Sigmoid colon (tissue), 7 donors: ENCODE measurements around the gene PPP2R2B. TPM values are rescaled to one million over a fixed set of nuclear protein-coding genes. Genes with fewer than 3 reads are reported as not detected.

Experiments used
- DNase-seq: peaks from one replicate; pipeline ENCODE4 v3.0.0-alpha.2; 2019
- H3K27ac ChIP-seq, 4 donors: fragments of 200-600 bp; sonication (generic); one replicate each; pipeline ENCODE4 v1.5.1; 2016 to 2019; ENCODE audit warnings: mild to moderate bottlenecking in 1 of 4
- H3K27me3 ChIP-seq, 3 donors: fragments of 200-600 bp; sonication (generic); one replicate each; pipeline ENCODE4 v1.5.1; 2019; ENCODE audit warnings: mild to moderate bottlenecking in 1 of 3
- H3K36me3 ChIP-seq, 4 donors: fragments of 200-600 bp; sonication (generic); one replicate each; pipeline ENCODE4 v1.5.1; 2016 to 2019
- H3K4me1 ChIP-seq, 4 donors: fragments of 200-600 bp; sonication (generic); one replicate each; pipeline ENCODE4 v1.5.1; 2017 to 2019
- H3K4me3 ChIP-seq, 4 donors: fragments of 200-600 bp; sonication (generic); one replicate each; pipeline ENCODE4 v1.5.1; 2017 to 2019; ENCODE audit warnings: mild to moderate bottlenecking in 2 of 4, moderate library complexity in 1 of 4
- H3K9me3 ChIP-seq, 4 donors: fragments of 200-600 bp in 3 of 4; sonication (generic) in 3 of 4; one replicate each; pipeline versions ENCODE4 v1.5.1 to v1.6.1; 2013 to 2019
- CTCF ChIP-seq, 4 experiments: fragments of 450-650 bp in 3 of 4; fragments of 200-600 bp in 1 of 4; IDR thresholded peaks; one replicate each; pipeline ENCODE4 v1.5.1; 2016 to 2019; ENCODE audit warnings: antibody characterized with exemption in 4 of 4, mild to moderate bottlenecking in 3 of 4, moderate library complexity in 2 of 4
- EP300 ChIP-seq, 4 donors: sonication (generic); formaldehyde crosslinking; IDR thresholded peaks; one replicate each; pipeline ENCODE4 v1.6.1; 2017; ENCODE audit warnings: antibody characterized with exemption in 4 of 4
- POLR2A ChIP-seq, 2 donors: fragments of 450-650 bp; IDR thresholded peaks; one replicate each; pipeline ENCODE4 v1.6.1; 2016; ENCODE audit warnings: antibody characterized with exemption in 2 of 2, mild to moderate bottlenecking in 2 of 2, moderate library complexity in 2 of 2
- POLR2AphosphoS5 ChIP-seq, 4 donors: sonication (generic); formaldehyde crosslinking; IDR thresholded peaks; one replicate each; pipeline ENCODE4 v1.6.1; 2017; ENCODE audit warnings: antibody characterized with exemption in 4 of 4
- WGBS, 2 donors: extraction: QIAGEN DNeasy Blood & Tissue Kit; methylation state at CpG; one replicate each; pipeline ENCODE4 v1.1.7; 2013; 5-methylcytosine and 5-hydroxymethylcytosine counted together
- intact Hi-C: fragments of 100-400 bp; cut with DNase I; formaldehyde crosslinking; loops from one replicate; pipeline ENCODE4 v1.15.1; 2023
- polyA plus RNA-seq, 3 donors: library from polyadenylated mRNA; stranded (reverse); fragments of 200-250 nt; gene quantifications; one replicate each; pipeline ENCODE4 v1.2.3, GENCODE V29; 2013
- total RNA-seq, 4 donors: library from RNA; depleted of rRNA; stranded (reverse); fragments of >200 nt; gene quantifications; one replicate each; pipeline ENCODE4 v1.1.0, GENCODE V29; 2016
- donor health status: healthy with polysubstance abuse.
- donor health status: Bipolar disorder and iron deficiency.
- donor health status: healthy.

PPP2R2B gene
- total and polyA plus RNA-seq, 7 donors: 0.60 to 19.6 (median 7.4) TPM; not detected in 1

GRCh38 chr5:146698651-146699050 is 179.9 kb downstream of the PPP2R2B start:
- TF ChIP-seq CTCF (IDR thresholded peaks at IDR 0.05) (no peak), EP300 (IDR thresholded peaks at IDR 0.05) (no peak)

GRCh38 chr5:146697211-146697610 is 181.3 kb downstream of the PPP2R2B start:
- intact Hi-C loops: no loop called here
- no peak for TF ChIP-seq POLR2A (IDR thresholded peaks at IDR 0.05)
- TF ChIP-seq EP300 (IDR thresholded peaks at IDR 0.05): no peak
- no peak for TF ChIP-seq CTCF (IDR thresholded peaks at IDR 0.05)

More at GRCh38 chr5:146698651-146699050, 179.9 kb downstream of the PPP2R2B start:
- H3K27ac ChIP-seq: no peak overlapping the region
- H3K36me3 ChIP-seq: no peaks in the 10 kb centered on the region
- no peak overlapping the region for H3K4me3 ChIP-seq
- no peaks in the 10 kb centered on the region for H3K9me3 ChIP-seq
- intact Hi-C loops: no loop called here
- 86 to 89% methylated on average over 1 of the region's 1 CpG for WGBS, 2 donors
- no peaks in the 10 kb centered on the region for H3K27me3 ChIP-seq
- peaks cover 0 to 15% (median 6%) of the 10 kb centered on the region in 4 donors for H3K4me1 ChIP-seq
- no peak for DNase-seq

GRCh38 chr5:146695646-146696045 is 182.9 kb downstream of the PPP2R2B start:
- Histone ChIP-seq H3K4me3 (no peak overlapping the region), H3K27ac (no peak overlapping the region), H3K27me3 (no peaks in the 10 kb centered on the region), H3K9me3 (no peaks in the 10 kb centered on the region), H3K36me3 (no peaks in the 10 kb centered on the region), H3K4me1 (peaks cover 0 to 13% (median 5%) of the 10 kb centered on the region in 4 donors)
- intact Hi-C loops: no loop called here
- WGBS, 2 donors: 81 to 84% methylated on average over 1 of the region's 1 CpG
- no peak for DNase-seq
- TF ChIP-seq POLR2AphosphoS5 (IDR thresholded peaks at IDR 0.05): no peak
- TF ChIP-seq EP300 (IDR thresholded peaks at IDR 0.05): no peak
- no peak for TF ChIP-seq POLR2A (IDR thresholded peaks at IDR 0.05)
- TF ChIP-seq CTCF (IDR thresholded peaks at IDR 0.05): no peak

More at GRCh38 chr5:146697211-146697610, 181.3 kb downstream of the PPP2R2B start:
- Histone ChIP-seq H3K27me3 (no peaks in the 10 kb centered on the region), H3K4me3 (no peak overlapping the region), H3K27ac (no peak overlapping the region), H3K4me1 (peaks cover 0 to 13% (median 5%) of the 10 kb centered on the region in 4 donors), H3K9me3 (no peaks in the 10 kb centered on the region), H3K36me3 (no peaks in the 10 kb centered on the region)
- DNase-seq: no peak

GRCh38 chr5:146690880-146691355 is 187.6 kb downstream of the PPP2R2B start:
- no peak for DNase-seq
- H3K4me1 ChIP-seq: no peaks in the 10 kb centered on the region
- no peaks in the 10 kb centered on the region for H3K27me3 ChIP-seq
- no peak overlapping the region for H3K4me3 ChIP-seq
- intact Hi-C loops: no loop called here
- no peaks in the 10 kb centered on the region for H3K9me3 ChIP-seq
- no peak for TF ChIP-seq POLR2A (IDR thresholded peaks at IDR 0.05)
- no peak for TF ChIP-seq CTCF (IDR thresholded peaks at IDR 0.05)
- no peak for TF ChIP-seq EP300 (IDR thresholded peaks at IDR 0.05)
- no peak for TF ChIP-seq POLR2AphosphoS5 (IDR thresholded peaks at IDR 0.05)
- no peak overlapping the region for H3K27ac ChIP-seq
- no peaks in the 10 kb centered on the region for H3K36me3 ChIP-seq
- 90 to 95% methylated on average over 6 of the region's 6 CpGs for WGBS, 2 donors

GRCh38 chr5:146687630-146688029 is 190.9 kb downstream of the PPP2R2B start:
- TF ChIP-seq POLR2A (IDR thresholded peaks at IDR 0.05) (no peak), EP300 (IDR thresholded peaks at IDR 0.05) (no peak), POLR2AphosphoS5 (IDR thresholded peaks at IDR 0.05) (no peak), CTCF (IDR thresholded peaks at IDR 0.05) (no peak)
- Histone ChIP-seq H3K4me3 (no peak overlapping the region), H3K4me1 (no peaks in the 10 kb centered on the region), H3K36me3 (no peaks in the 10 kb centered on the region), H3K9me3 (no peaks in the 10 kb centered on the region), H3K27ac (no peak overlapping the region), H3K27me3 (no peaks in the 10 kb centered on the region)
- intact Hi-C loops: no loop called here
- DNase-seq: no peak
- 79 to 82% methylated on average over 4 of the region's 4 CpGs for WGBS, 2 donors
